Upper lobe of left lung (tissue), 4 donors: Measurements from ENCODE around the gene STIM1.

ENCODE experiments used
- CTCF ChIP-seq, 6 experiments: fragments of 450-650 bp in 4 of 6; fragments of 200-600 bp in 2 of 6; sonication (generic) in 2 of 6; IDR thresholded peaks; one replicate each; pipeline ENCODE4 v1.5.1; 2016 to 2019; ENCODE audit warnings: antibody characterized with exemption in 6 of 6
- POLR2A ChIP-seq, 4 donors: fragments of 450-650 bp; IDR thresholded peaks; one replicate each; pipeline ENCODE4 v1.5.1; 2016 to 2017; ENCODE audit warnings: antibody characterized with exemption in 4 of 4, mild to moderate bottlenecking in 2 of 4

- TF ChIP-seq CTCF (IDR thresholded peaks at IDR 0.05) (no peak), POLR2A (IDR thresholded peaks at IDR 0.05) (no peak)
These were observed 169.9 kb downstream of the STIM1 start for GRCh38 chr11:4025248-4025966.
